ENCODE data around the gene BTF3L4.

BTF3L4 gene

DNA sequence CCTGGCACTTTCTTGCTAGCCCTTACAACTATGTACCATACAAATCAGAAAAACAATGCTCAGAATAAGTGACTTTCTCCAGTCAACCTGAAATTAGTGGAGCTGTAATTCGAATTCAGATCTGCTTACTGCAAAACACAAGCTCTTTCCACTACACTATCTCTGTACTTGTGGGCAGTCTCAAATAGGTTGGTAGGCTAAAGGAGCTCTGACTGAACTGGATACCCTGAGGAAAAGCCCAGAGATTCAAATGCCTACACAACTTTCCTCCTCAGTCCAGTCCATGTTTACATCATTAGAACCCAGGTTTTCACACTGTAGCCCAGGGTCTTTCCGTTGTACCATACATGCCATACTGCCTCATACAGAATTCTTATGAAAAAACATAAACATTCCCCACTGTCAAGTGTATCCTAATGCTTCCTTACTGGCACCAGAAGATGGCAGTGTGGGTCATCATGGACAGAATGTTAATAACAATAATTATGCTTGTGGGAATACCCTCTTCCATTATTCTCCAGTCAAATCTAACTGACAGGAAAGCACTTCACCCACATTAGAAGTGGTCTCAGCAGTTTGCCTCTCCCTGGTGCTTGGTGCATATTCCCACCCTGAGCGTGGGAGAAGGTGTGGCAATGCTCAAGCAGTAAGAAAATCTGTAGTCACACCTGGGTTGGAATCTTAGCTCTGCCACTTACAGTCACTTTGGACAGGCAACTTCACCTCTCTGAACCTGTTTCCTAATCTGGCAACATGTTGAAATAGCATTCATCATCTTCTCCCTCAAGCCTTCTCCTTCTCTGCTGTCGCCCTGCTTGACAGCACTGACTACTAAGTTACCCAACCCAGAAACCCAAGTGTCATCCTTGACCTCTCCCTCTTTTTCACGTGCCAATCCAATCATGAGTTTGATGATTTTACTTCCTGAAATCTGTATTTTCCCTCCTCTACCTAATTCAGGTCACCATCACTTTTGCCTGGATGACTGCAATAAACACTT lies 71.4 kb downstream of the BTF3L4 start:
- DNase-seq, result no peak

DNA sequence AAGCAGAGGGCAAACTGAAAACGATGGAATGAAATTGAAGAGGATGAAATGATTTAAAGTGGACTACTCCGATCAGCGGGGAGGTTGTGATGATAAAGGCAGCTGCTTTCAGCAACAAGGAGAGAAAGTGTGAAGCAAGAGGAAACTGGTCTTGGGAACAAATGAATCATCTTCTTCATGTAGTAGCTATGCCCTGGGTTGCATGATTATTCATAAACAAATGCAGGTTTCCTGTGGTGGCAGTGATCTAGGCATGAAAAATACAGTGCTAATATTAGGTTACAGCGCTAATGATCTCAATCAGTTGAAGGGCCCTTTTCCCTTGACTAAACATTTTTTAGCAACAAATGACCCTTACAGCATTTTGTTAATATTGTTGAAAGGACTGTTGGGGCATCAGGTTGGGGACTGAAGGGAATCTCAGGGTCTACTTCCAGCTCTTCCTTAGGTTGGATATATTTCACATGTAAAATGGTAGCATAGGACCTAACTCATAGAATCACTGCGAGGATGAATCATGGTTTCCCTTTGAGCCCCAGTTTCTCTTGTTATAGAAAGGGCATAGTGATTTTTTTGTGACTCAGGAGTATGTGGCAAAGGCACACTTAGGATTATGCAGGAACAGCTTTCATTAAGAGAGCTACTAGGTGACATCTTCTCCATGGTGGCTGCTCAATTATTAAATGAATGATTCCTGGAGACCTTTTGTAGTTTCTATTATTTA lies 83.9 kb downstream of the BTF3L4 start:
- no peak for DNase-seq

Measured in cortex of kidney (tissue), 1 donor.